H9 (cell line): ENCODE measurements around the gene MACC1. TPM values are rescaled to one million over a fixed set of nuclear protein-coding genes. Genes with fewer than 3 reads are reported as not detected.

ENCODE experiments used
- DNase-seq: peaks from one replicate; pipeline ENCODE4 v3.0.0-alpha.2; 2017
- H2AFZ ChIP-seq: one replicate; pipeline ENCODE4 v1.6.1; 2013; ENCODE audit warnings: mild to moderate bottlenecking, low read length, control low read depth, moderate library complexity
- H2AK5ac ChIP-seq: 2 replicates; pipeline ENCODE4 v1.6.1; 2013; ENCODE audit warnings: low read length, control low read depth, mixed read lengths; ENCODE audit not compliant: insufficient read length
- H2BK120ac ChIP-seq: one replicate; pipeline ENCODE4 v1.6.1; 2013; ENCODE audit warnings: low read depth, mild to moderate bottlenecking, low read length, control low read depth, inconsistent platforms; ENCODE audit not compliant: poor library complexity, severe bottlenecking
- H2BK12ac ChIP-seq: 2 replicates; pipeline ENCODE4 v1.6.1; 2013; ENCODE audit warnings: low read length, control low read depth, mixed read lengths, low read depth; ENCODE audit not compliant: insufficient read length
- H2BK15ac ChIP-seq: 2 replicates; pipeline ENCODE4 v1.6.1; 2013; ENCODE audit warnings: low read depth, low read length, control low read depth
- H2BK20ac ChIP-seq: one replicate; pipeline ENCODE4 v1.6.1; 2013; ENCODE audit warnings: low read depth, mild to moderate bottlenecking, low read length, control low read depth, inconsistent platforms; ENCODE audit not compliant: poor library complexity, severe bottlenecking
- H2BK5ac ChIP-seq: 2 replicates; pipeline ENCODE4 v1.6.1; 2013; ENCODE audit warnings: low read length, control low read depth, mixed read lengths; ENCODE audit not compliant: insufficient read length
- H3K14ac ChIP-seq: 2 replicates; pipeline ENCODE4 v1.6.1; 2013; ENCODE audit warnings: low read length, control low read depth; ENCODE audit not compliant: insufficient read depth
- H3K18ac ChIP-seq: 2 replicates; pipeline ENCODE4 v1.6.1; 2013; ENCODE audit warnings: low read depth, mild to moderate bottlenecking, mixed read lengths, low read length, control low read depth; ENCODE audit not compliant: insufficient read length
- H3K23ac ChIP-seq: 2 replicates; pipeline ENCODE4 v1.6.1; 2013; ENCODE audit warnings: low read length, control low read depth, mixed read lengths, low read depth; ENCODE audit not compliant: insufficient read length
- H3K23me2 ChIP-seq: 2 replicates; pipeline ENCODE4 v1.6.1; 2013; ENCODE audit warnings: low read depth, mild to moderate bottlenecking, mixed read lengths, low read length, control low read depth; ENCODE audit not compliant: insufficient read length, poor library complexity, severe bottlenecking
- H3K27ac ChIP-seq: 2 replicates; pipeline ENCODE4 v1.5.1; 2013; ENCODE audit warnings: low read length, control low read depth, mixed read lengths, low read depth; ENCODE audit not compliant: insufficient read length
- H3K27me3 ChIP-seq: 2 replicates; pipeline ENCODE4 v1.6.1; 2013; ENCODE audit warnings: low read length, control low read depth, inconsistent platforms; ENCODE audit not compliant: insufficient read depth
- H3K4ac ChIP-seq: 2 replicates; pipeline ENCODE4 v1.6.1; 2013; ENCODE audit warnings: low read depth, mild to moderate bottlenecking, control low read depth, inconsistent platforms, low read length, moderate library complexity
- H3K4me1 ChIP-seq: 2 replicates; pipeline ENCODE4 v1.6.1; 2013; ENCODE audit warnings: low read length, control low read depth, inconsistent platforms; ENCODE audit not compliant: insufficient read depth
- H3K4me2 ChIP-seq: 2 replicates; pipeline ENCODE4 v1.6.1; 2013; ENCODE audit warnings: low read length, control low read depth, mixed read lengths; ENCODE audit not compliant: insufficient read length, insufficient read depth
- H3K56ac ChIP-seq: 2 replicates; pipeline ENCODE4 v1.6.1; 2013; ENCODE audit warnings: low read depth, mild to moderate bottlenecking, mixed read lengths, low read length, control low read depth; ENCODE audit not compliant: insufficient read length
- H3K79me1 ChIP-seq: 2 replicates; pipeline ENCODE4 v1.6.1; 2013; ENCODE audit warnings: low read depth, mild to moderate bottlenecking, moderate library complexity, low read length, control low read depth, inconsistent platforms; ENCODE audit not compliant: insufficient read depth, poor library complexity, severe bottlenecking
- H3K79me2 ChIP-seq: 2 replicates; pipeline ENCODE4 v1.6.1; 2013; ENCODE audit warnings: low read length, control low read depth, inconsistent platforms; ENCODE audit not compliant: insufficient read depth
- H3K9ac ChIP-seq: 2 replicates; pipeline ENCODE4 v1.6.1; 2013; ENCODE audit warnings: low read length, control low read depth, mixed read lengths; ENCODE audit not compliant: insufficient read length; ENCODE audit errors: extremely low read depth
- H3K9me3 ChIP-seq: one replicate; pipeline ENCODE4 v1.6.1; 2013; ENCODE audit warnings: low read depth, low read length, inconsistent platforms; ENCODE audit not compliant: control insufficient read depth
- H3T11ph ChIP-seq: one replicate; pipeline ENCODE4 v1.6.1; 2013; ENCODE audit warnings: mild to moderate bottlenecking, low read length, control low read depth, inconsistent platforms
- H4K20me1 ChIP-seq: one replicate; pipeline ENCODE4 v1.6.1; 2013; ENCODE audit not compliant: control insufficient read depth, insufficient read length, insufficient read depth
- H4K5ac ChIP-seq: 2 replicates; pipeline ENCODE4 v1.6.1; 2013; ENCODE audit warnings: low read depth, mild to moderate bottlenecking, mixed read lengths, low read length, control low read depth; ENCODE audit not compliant: insufficient read length
- H4K8ac ChIP-seq: replicated peaks from 2 replicates; pipeline ENCODE4 v1.6.1; 2013; ENCODE audit warnings: low read length, control low read depth, mixed read lengths, low read depth; ENCODE audit not compliant: insufficient read length
- H4K91ac ChIP-seq: 2 replicates; pipeline ENCODE4 v1.6.1; 2013; ENCODE audit warnings: low read depth, mild to moderate bottlenecking, moderate library complexity, mixed read lengths, low read length, control low read depth; ENCODE audit not compliant: insufficient read length
- H3K27ac Mint-ChIP-seq, 3 experiments: 2 replicates in 2 of 3; 3 replicates in 1 of 3; pipeline ENCODE4 v1.8.0; 2020 to 2021; ENCODE audit warnings: mixed read lengths in 3 of 3, mild to moderate bottlenecking in 1 of 3, moderate library complexity in 1 of 3
- H3K27me3 Mint-ChIP-seq: 2 replicates; pipeline ENCODE4 v1.8.0; 2021; ENCODE audit warnings: low read depth, mild to moderate bottlenecking, moderate library complexity, mixed read lengths
- H3K36me3 Mint-ChIP-seq, 3 experiments: 2 replicates in 2 of 3; 3 replicates in 1 of 3; pipeline ENCODE4 v1.8.0; 2020 to 2021; ENCODE audit warnings: low read depth in 3 of 3, mixed read lengths in 3 of 3; ENCODE audit not compliant: insufficient read depth in 1 of 3
- H3K4me1 Mint-ChIP-seq, 2 experiments: 2 replicates each; pipeline ENCODE4 v1.8.0; 2020; ENCODE audit warnings: mixed read lengths in 2 of 2
- H3K4me3 Mint-ChIP-seq, 2 experiments: 2 replicates in 1 of 2; 3 replicates in 1 of 2; pipeline ENCODE4 v1.8.0; 2020 to 2021; ENCODE audit warnings: mild to moderate bottlenecking in 2 of 2, mixed read lengths in 2 of 2, moderate library complexity in 1 of 2
- H3K9me3 Mint-ChIP-seq, 2 experiments: 2 replicates in 1 of 2; 3 replicates in 1 of 2; pipeline ENCODE4 v1.8.0; 2020; ENCODE audit warnings: mild to moderate bottlenecking in 2 of 2, mixed read lengths in 2 of 2, moderate library complexity in 1 of 2
- WGBS: extraction: QIAGEN DNeasy Blood & Tissue Kit; methylation state at CpG from one replicate; pipeline ENCODE4 v1.1.7; 2013; ENCODE audit warnings: missing lambda C conversion rate, low lambda C conversion rate, mixed read lengths; ENCODE audit not compliant: insufficient read length; ENCODE audit errors: extremely low coverage; 5-methylcytosine and 5-hydroxymethylcytosine counted together
- total RNA-seq: library from RNA; stranded (reverse); gene quantifications from 2 replicates; pipeline ENCODE4 v1.2.1, GENCODE V29; 2021
- TF ChIP-seq, protein P1 (sequence below): fragments of 200-600 bp; sonication (generic); conservative IDR thresholded peaks from 3 replicates; pipeline ENCODE4 v1.8.0; 2021; ENCODE audit warnings: antibody characterized with exemption, mild to moderate bottlenecking

Gene MACC1
- total RNA-seq, 1 experiment from 2014 or later, result 11.0 TPM

DNA sequence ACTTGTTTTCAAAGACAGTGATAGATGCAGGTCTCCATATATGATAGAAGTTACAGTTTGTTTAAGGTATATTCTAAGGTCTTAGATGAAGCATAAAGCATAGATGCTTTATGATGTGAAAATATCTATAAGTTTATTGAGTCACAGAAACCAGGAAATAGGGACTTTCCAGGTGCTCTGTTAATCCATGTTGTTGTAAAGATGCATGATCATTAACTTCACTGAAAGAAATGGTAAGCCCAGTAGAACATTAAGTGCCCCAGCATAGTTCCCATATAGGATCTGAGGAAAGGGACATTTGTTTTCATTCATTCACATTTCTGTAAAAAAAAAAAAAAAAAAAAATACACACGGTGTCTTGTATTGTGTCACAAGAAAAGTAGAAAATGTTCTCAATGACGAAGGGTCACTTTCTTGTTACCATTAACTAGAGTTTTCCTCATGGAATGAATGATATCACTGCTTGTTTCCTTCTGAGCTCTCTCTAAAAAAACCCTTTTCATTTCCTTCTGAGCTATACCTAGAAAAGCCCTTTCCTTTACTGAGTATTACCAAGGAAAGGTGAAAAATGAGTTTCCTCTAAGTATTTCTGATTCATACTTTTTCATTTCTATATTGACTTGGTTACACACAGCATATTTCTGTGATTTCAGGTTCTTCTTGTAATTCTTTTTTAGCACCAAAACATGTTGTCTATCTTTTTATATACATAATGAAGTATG is 105.2 kb downstream of the MACC1 start:
- Histone ChIP-seq H4K5ac (no peak overlapping the region), H4K91ac (no peak overlapping the region), H3K27me3 (no peaks in the 10 kb centered on the region), H2BK20ac (no peak overlapping the region), H2BK120ac (no peak overlapping the region), H2AK5ac (no peak overlapping the region), H3T11ph (no peak overlapping the region), H3K79me1 (no peaks in the 10 kb centered on the region), H3K18ac (no peak overlapping the region), H3K9me3 (no peaks in the 10 kb centered on the region), H3K9ac (no peak overlapping the region), H3K79me2 (peaks cover 23% of the 10 kb centered on the region; the same call in 1 of the 2 replicates), H2BK5ac (no peak overlapping the region), H3K56ac (no peak overlapping the region), H4K8ac (no peak overlapping the region), H2BK12ac (no peak overlapping the region), H3K14ac (no peak overlapping the region), H2AFZ (no peak overlapping the region), H3K27ac (no peak overlapping the region), H2BK15ac (no peak overlapping the region), H3K23me2 (no peaks in the 10 kb centered on the region), H3K4ac (no peak overlapping the region), H3K4me1 (peaks cover 6% of the 10 kb centered on the region; the same call in 1 of the 2 replicates), H4K20me1 (no peaks in the 10 kb centered on the region), H3K4me2 (no peak overlapping the region), H3K23ac (no peak overlapping the region)
- DNase-seq, result no peak
- Mint-ChIP-seq H3K27me3 (no peaks in the 10 kb centered on the region), H3K27ac (0 out of 7 replicates have a peak overlapping the region, but pooled peaks of 1 of the 3 experiments have one; percentile 20), H3K4me3 (no peak overlapping the region), H3K4me1 (peaks cover 23 to 66% of the 10 kb centered on the region in 2 experiments), H3K36me3 (peaks cover 0 to 5% (median 2%) of the 10 kb centered on the region in 3 experiments; a peak in 4 of 7 replicates), H3K9me3 (no peaks in the 10 kb centered on the region)
- TF ChIP-seq, protein P1, sequence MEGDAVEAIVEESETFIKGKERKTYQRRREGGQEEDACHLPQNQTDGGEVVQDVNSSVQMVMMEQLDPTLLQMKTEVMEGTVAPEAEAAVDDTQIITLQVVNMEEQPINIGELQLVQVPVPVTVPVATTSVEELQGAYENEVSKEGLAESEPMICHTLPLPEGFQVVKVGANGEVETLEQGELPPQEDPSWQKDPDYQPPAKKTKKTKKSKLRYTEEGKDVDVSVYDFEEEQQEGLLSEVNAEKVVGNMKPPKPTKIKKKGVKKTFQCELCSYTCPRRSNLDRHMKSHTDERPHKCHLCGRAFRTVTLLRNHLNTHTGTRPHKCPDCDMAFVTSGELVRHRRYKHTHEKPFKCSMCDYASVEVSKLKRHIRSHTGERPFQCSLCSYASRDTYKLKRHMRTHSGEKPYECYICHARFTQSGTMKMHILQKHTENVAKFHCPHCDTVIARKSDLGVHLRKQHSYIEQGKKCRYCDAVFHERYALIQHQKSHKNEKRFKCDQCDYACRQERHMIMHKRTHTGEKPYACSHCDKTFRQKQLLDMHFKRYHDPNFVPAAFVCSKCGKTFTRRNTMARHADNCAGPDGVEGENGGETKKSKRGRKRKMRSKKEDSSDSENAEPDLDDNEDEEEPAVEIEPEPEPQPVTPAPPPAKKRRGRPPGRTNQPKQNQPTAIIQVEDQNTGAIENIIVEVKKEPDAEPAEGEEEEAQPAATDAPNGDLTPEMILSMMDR, result no peak
- no CpG with 5 or more reads among the region's 2 CpGs for WGBS
